Measurements from ENCODE around the gene A1BG.

- TF ChIP-seq CTCF (IDR thresholded peaks at IDR 0.05; ENCODE audit: insufficient read depth, low read length, poor library complexity, severe bottlenecking), result no peak
- no peak for TF ChIP-seq EZH2phosphoT487 (conservative IDR thresholded peaks at IDR 0.05; ENCODE audit: low read length)
Observed at GRCh38 chr19:58305932-58306323, 47.4 kb downstream of the A1BG start.

Data from SU-DHL-6 (cell line).